Neural cell (in vitro differentiated cells): Measurements from ENCODE around the gene ZNF879. TPM values are rescaled to one million over a fixed set of nuclear protein-coding genes. Genes with fewer than 3 reads are reported as not detected.

ENCODE experiments used
- H2AFZ ChIP-seq: fragments of 200-600, 300-800 bp; sonication (generic), shearing (Covaris generic); 2 replicates; pipeline ENCODE4 v1.6.0; 2014; ENCODE audit warnings: low read depth, mild to moderate bottlenecking, antibody characterized with exemption, low read length, moderate library complexity
- H3F3A ChIP-seq: fragments of 200-600 bp; shearing (Covaris generic); 2 replicates; pipeline ENCODE4 v1.6.1; 2016; ENCODE audit warnings: mild to moderate bottlenecking, moderate library complexity, mixed read lengths, antibody characterized with exemption, low read length; ENCODE audit not compliant: insufficient read depth, poor library complexity, severe bottlenecking
- H3K27ac ChIP-seq: fragments of 200-600, 300-800 bp; sonication (generic), shearing (Covaris generic); 2 replicates; pipeline ENCODE4 v1.5.1; 2014; ENCODE audit warnings: mild to moderate bottlenecking, low read length, moderate library complexity
- H3K27me3 ChIP-seq: fragments of 300-800, 200-600 bp; sonication (generic), shearing (Covaris generic); 2 replicates; pipeline ENCODE4 v1.6.0; 2014; ENCODE audit warnings: mild to moderate bottlenecking, low read depth, low read length, moderate library complexity; ENCODE audit not compliant: insufficient read depth
- H3K36me3 ChIP-seq: fragments of 300-800, 200-600 bp; sonication (generic), shearing (Covaris generic); 2 replicates; pipeline ENCODE4 v1.5.1; 2014; ENCODE audit warnings: mild to moderate bottlenecking, antibody characterized with exemption, low read length, moderate library complexity; ENCODE audit not compliant: insufficient read depth
- H3K4me2 ChIP-seq: fragments of 300-800, 200-600 bp; sonication (generic), shearing (Covaris generic); 2 replicates; pipeline ENCODE4 v1.6.0; 2014; ENCODE audit warnings: mild to moderate bottlenecking, low read length
- H3K4me3 ChIP-seq: fragments of 300-800, 200-600 bp; sonication (generic), shearing (Covaris generic); 2 replicates; pipeline ENCODE4 v1.5.1; 2014; ENCODE audit warnings: mild to moderate bottlenecking, low read length, moderate library complexity
- H3K79me2 ChIP-seq: fragments of 200-600 bp; shearing (Covaris generic); replicated peaks from 2 replicates; pipeline ENCODE4 v1.6.0; 2014; ENCODE audit warnings: mild to moderate bottlenecking, low read length, moderate library complexity; ENCODE audit not compliant: insufficient read depth
- H3K9ac ChIP-seq: fragments of 300-800, 200-600 bp; sonication (generic), shearing (Covaris generic); 2 replicates; pipeline ENCODE4 v1.6.1; 2016; ENCODE audit warnings: mild to moderate bottlenecking, low read length, mixed read lengths
- H3K9me2 ChIP-seq: fragments of 200-600 bp; shearing (Covaris generic); 2 replicates; pipeline ENCODE4 v1.6.1; 2016; ENCODE audit warnings: mild to moderate bottlenecking, low read length, mixed read lengths; ENCODE audit not compliant: insufficient read depth
- H3K9me3 ChIP-seq: fragments of 200-600, 300-800 bp; sonication (generic), shearing (Covaris generic); 2 replicates; pipeline ENCODE4 v1.6.1; 2016; ENCODE audit warnings: mild to moderate bottlenecking, mixed run types, low read length, moderate library complexity, mixed read lengths
- H4K20me1 ChIP-seq: fragments of 200-600 bp; shearing (Covaris generic); 2 replicates; pipeline ENCODE4 v1.6.1; 2016; ENCODE audit warnings: mild to moderate bottlenecking, mixed run types; ENCODE audit not compliant: insufficient read depth
- EP300 ChIP-seq: fragments of 450-650 bp; conservative IDR thresholded peaks from 2 replicates; pipeline ENCODE4 v1.6.1; 2014; ENCODE audit warnings: antibody characterized with exemption, mild to moderate bottlenecking, moderate library complexity; ENCODE audit not compliant: poor library complexity, severe bottlenecking
- EZH2 ChIP-seq: fragments of 200-600, 300-800 bp; shearing (Covaris generic), sonication (generic); IDR thresholded peaks from 2 replicates; pipeline ENCODE4 v1.6.1; 2014; ENCODE audit warnings: antibody characterized with exemption, low read length, borderline replicate concordance, mild to moderate bottlenecking; ENCODE audit not compliant: insufficient read depth, poor library complexity, severe bottlenecking
- MXI1 ChIP-seq: fragments of 450-650 bp; conservative IDR thresholded peaks from 2 replicates; pipeline ENCODE4 v1.6.1; 2014; ENCODE audit warnings: antibody characterized with exemption, mild to moderate bottlenecking; ENCODE audit not compliant: poor library complexity, severe bottlenecking
- POLR2AphosphoS5 ChIP-seq: IDR thresholded peaks from 2 replicates; pipeline ENCODE4 v1.6.1; 2012
- RAD21 ChIP-seq: fragments of 450-650 bp; conservative IDR thresholded peaks from 2 replicates; pipeline ENCODE4 v1.6.1; 2014; ENCODE audit warnings: antibody characterized with exemption, mild to moderate bottlenecking, moderate library complexity
- SMC3 ChIP-seq: fragments of 450-650 bp; conservative IDR thresholded peaks from 2 replicates; pipeline ENCODE4 v1.6.1; 2014; ENCODE audit warnings: antibody characterized with exemption, mild to moderate bottlenecking, moderate library complexity; ENCODE audit not compliant: poor library complexity
- TAF1 ChIP-seq: IDR thresholded peaks from 2 replicates; pipeline ENCODE4 v1.6.1; 2012; ENCODE audit warnings: low read depth
- polyA plus RNA-seq: library from polyadenylated mRNA; depleted of rRNA; stranded (reverse); fragments of >200 nt; gene quantifications from 2 replicates; pipeline ENCODE4 v1.2.3, GENCODE V29; 2014
- TF ChIP-seq, protein P1 (sequence below): fragments of 450-650 bp; IDR thresholded peaks from 2 replicates; pipeline ENCODE4 v1.5.1; 2014; ENCODE audit warnings: antibody characterized with exemption, mild to moderate bottlenecking, moderate library complexity; ENCODE audit not compliant: poor library complexity, severe bottlenecking
- TF ChIP-seq, protein P2 (sequence below): IDR thresholded peaks from 2 replicates; pipeline ENCODE4 v1.6.1; 2012; ENCODE audit warnings: borderline replicate concordance

The ZNF879 gene
- polyA plus RNA-seq, 1 donor from 2014 or later: 18.7 TPM

DNA sequence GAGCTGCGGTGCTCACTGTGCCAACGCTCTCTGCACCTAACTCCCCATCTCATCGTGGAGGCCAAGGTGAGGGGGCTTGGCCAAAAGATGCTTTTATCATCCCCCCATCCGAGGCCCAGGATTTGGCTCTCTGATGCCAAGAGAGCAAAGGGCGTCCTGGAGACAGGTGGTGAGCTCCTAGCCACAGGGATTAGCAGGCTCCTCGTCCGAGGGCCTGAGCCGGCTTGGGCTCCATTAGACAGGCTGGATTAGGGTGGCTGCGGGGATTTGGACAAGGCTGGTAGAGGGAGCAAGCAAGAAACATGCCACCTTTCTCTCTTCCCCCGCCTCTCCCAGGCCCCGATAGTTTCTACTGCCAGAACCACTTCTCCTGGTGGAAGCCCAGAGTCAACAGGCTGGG is 27.4 kb upstream of the ZNF879 start:
- H4K20me1 ChIP-seq: no peaks in the 10 kb centered on the region
- H3F3A ChIP-seq: no peaks in the 10 kb centered on the region
- H3K79me2 ChIP-seq: no peaks in the 10 kb centered on the region
- no peak overlapping the region for H2AFZ ChIP-seq
- H3K4me3 ChIP-seq: no peak overlapping the region
- H3K9me2 ChIP-seq: no peaks in the 10 kb centered on the region
- H3K27me3 ChIP-seq: peaks cover 41% of the 10 kb centered on the region
- no peaks in the 10 kb centered on the region for H3K36me3 ChIP-seq
- TF ChIP-seq TAF1 (no peak), RAD21 (no peak), SMC3 (no peak), EZH2 (no peak), EP300 (no peak), MXI1 (no peak), POLR2AphosphoS5 (no peak)
- TF ChIP-seq, protein P1, sequence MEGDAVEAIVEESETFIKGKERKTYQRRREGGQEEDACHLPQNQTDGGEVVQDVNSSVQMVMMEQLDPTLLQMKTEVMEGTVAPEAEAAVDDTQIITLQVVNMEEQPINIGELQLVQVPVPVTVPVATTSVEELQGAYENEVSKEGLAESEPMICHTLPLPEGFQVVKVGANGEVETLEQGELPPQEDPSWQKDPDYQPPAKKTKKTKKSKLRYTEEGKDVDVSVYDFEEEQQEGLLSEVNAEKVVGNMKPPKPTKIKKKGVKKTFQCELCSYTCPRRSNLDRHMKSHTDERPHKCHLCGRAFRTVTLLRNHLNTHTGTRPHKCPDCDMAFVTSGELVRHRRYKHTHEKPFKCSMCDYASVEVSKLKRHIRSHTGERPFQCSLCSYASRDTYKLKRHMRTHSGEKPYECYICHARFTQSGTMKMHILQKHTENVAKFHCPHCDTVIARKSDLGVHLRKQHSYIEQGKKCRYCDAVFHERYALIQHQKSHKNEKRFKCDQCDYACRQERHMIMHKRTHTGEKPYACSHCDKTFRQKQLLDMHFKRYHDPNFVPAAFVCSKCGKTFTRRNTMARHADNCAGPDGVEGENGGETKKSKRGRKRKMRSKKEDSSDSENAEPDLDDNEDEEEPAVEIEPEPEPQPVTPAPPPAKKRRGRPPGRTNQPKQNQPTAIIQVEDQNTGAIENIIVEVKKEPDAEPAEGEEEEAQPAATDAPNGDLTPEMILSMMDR: no peak
- TF ChIP-seq, protein P2, sequence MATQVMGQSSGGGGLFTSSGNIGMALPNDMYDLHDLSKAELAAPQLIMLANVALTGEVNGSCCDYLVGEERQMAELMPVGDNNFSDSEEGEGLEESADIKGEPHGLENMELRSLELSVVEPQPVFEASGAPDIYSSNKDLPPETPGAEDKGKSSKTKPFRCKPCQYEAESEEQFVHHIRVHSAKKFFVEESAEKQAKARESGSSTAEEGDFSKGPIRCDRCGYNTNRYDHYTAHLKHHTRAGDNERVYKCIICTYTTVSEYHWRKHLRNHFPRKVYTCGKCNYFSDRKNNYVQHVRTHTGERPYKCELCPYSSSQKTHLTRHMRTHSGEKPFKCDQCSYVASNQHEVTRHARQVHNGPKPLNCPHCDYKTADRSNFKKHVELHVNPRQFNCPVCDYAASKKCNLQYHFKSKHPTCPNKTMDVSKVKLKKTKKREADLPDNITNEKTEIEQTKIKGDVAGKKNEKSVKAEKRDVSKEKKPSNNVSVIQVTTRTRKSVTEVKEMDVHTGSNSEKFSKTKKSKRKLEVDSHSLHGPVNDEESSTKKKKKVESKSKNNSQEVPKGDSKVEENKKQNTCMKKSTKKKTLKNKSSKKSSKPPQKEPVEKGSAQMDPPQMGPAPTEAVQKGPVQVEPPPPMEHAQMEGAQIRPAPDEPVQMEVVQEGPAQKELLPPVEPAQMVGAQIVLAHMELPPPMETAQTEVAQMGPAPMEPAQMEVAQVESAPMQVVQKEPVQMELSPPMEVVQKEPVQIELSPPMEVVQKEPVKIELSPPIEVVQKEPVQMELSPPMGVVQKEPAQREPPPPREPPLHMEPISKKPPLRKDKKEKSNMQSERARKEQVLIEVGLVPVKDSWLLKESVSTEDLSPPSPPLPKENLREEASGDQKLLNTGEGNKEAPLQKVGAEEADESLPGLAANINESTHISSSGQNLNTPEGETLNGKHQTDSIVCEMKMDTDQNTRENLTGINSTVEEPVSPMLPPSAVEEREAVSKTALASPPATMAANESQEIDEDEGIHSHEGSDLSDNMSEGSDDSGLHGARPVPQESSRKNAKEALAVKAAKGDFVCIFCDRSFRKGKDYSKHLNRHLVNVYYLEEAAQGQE: no peak
- H3K27ac ChIP-seq: no peak overlapping the region
- H3K9ac ChIP-seq: no peak overlapping the region
- H3K9me3 ChIP-seq: no peaks in the 10 kb centered on the region
- no peak overlapping the region for H3K4me2 ChIP-seq

DNA sequence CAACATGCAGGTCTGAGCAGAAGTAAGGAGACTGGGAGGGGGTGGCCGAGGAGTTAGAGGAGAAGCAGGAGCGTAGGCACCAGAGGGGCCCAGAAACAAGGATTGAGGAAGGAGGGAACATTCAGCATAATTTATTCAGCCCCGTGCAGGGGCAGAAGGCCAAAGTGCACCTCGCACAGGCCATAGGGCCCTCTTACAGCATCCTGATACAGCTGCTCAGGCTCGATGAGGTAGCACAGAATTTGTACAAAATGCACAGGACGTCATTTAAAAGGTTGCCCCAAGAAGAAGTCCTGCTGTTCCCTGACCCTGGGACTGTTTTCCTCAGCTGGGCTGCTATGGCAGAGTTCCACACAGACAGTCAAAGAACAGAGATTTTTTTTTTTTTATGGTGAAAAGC is 26.4 kb upstream of the ZNF879 start:
- no peak overlapping the region for H3K27ac ChIP-seq
- no peak overlapping the region for H3K4me3 ChIP-seq
- no peak overlapping the region for H2AFZ ChIP-seq
- peaks cover 41% of the 10 kb centered on the region for H3K27me3 ChIP-seq
- H3K4me2 ChIP-seq: no peak overlapping the region
- no peaks in the 10 kb centered on the region for H3K9me3 ChIP-seq
- H3K36me3 ChIP-seq: no peaks in the 10 kb centered on the region
- no peak for TF ChIP-seq POLR2AphosphoS5
- TF ChIP-seq SMC3: no peak
- TF ChIP-seq, protein P2: no peak
- TF ChIP-seq EZH2: no peak
- TF ChIP-seq, protein P1: no peak
- TF ChIP-seq RAD21: no peak
- no peak for TF ChIP-seq MXI1
- no peak for TF ChIP-seq EP300
- TF ChIP-seq TAF1: no peak
- H3K9ac ChIP-seq: no peak overlapping the region
- H3F3A ChIP-seq: no peaks in the 10 kb centered on the region
- H4K20me1 ChIP-seq: no peaks in the 10 kb centered on the region
- no peaks in the 10 kb centered on the region for H3K9me2 ChIP-seq
- no peaks in the 10 kb centered on the region for H3K79me2 ChIP-seq
